GM19455 (cell line): ENCODE results near the gene INTS11.

ENCODE experiments used
- ATAC-seq: cut with Tn5 transposase; IDR thresholded peaks from one replicate; pipeline ENCODE4 v1.9.1; 2021; ENCODE audit not compliant: unreplicated experiment

The INTS11 gene

GRCh38 chr1:1345384-1345783 is 20.9 kb upstream of the INTS11 start:
- ATAC-seq: no peak

DNA sequence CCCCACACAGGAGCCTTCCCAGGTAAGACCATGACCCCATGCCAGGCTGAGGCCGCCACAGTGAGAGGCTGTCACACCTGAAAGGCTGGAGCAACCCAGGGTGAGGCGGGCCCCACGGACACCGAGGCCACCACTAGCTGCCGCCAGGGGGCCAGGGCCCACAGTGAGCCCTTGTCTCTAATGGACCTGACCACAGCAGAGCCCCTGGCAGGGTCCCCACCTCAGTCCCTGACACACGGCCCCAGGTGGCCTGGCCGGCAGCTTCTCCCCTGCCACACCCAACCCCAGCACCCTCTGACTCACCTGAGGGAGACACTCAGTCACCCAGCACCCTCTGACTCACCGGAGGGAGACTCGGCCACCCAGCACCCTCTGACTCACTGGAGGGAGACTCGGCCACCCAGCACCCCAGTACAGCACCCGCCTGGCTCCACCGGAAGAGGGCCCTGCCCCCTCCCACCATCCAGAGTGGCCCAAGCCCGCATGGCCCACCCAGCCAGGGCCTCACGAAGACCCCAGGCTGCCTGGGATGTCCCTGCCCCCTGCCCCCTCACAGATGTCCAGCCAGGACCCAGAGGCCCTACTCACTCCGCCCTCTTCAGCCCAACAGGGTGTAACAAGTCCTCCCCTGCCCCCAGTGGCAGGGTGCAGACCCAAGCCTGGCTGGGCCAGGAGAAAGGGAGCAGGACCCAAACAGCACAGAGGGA is 20.3 kb upstream of the INTS11 start:
- ATAC-seq: no peak

GRCh38 chr1:1343811-1344421 is 19.5 kb upstream of the INTS11 start:
- ATAC-seq: no peak

DNA sequence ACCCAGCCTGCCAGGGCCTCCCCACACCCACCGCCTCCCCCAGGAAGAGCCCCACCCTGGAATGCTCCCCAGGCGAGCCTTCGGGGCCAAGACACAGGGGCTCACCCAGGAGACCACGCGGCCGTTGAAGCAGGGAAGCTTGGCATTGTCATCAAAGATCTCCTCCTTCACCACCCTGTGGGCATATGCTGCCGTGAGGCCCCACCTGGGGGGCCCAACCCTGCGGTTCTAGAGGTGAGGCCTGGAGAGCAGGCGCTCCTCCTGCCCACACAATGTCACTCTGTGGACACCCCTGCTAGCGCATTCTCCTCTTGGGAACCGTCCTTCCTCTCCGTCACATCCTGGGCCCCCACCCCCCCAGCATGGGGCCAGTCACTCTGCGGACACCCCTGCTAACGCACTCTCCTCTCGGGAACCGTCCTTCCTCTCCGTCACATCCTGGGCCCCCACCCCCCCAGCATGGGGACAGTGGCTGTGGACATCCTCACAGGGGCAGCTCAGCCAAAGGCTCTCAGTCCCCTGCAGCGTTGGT is 18.2 kb upstream of the INTS11 start:
- ATAC-seq: no peak

DNA sequence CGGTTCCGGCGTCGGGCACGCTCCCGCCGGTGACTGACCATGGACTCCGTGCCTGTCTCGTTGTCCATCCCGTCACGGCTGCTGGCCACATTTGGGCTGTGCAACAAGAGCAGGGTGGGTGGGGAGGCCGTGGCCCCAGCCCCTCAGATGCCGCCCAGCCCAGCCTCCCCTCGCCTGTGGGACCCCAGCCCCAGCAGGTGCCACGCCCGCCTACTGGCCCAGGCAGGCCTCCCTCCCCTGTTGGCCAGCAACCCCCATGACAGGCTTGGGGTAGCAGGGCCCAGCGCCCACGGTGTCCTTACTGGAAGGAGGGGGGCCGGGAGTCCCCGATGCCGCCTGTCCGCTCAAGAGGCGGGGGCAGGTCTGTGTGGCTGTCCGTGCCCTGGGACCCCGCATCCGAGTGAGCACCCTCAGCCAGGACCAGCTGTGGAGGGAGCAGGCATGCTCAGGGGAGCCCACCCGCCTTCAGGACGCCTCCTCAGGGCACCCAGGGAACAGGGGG is 17.7 kb upstream of the INTS11 start:
- ATAC-seq: no peak

DNA sequence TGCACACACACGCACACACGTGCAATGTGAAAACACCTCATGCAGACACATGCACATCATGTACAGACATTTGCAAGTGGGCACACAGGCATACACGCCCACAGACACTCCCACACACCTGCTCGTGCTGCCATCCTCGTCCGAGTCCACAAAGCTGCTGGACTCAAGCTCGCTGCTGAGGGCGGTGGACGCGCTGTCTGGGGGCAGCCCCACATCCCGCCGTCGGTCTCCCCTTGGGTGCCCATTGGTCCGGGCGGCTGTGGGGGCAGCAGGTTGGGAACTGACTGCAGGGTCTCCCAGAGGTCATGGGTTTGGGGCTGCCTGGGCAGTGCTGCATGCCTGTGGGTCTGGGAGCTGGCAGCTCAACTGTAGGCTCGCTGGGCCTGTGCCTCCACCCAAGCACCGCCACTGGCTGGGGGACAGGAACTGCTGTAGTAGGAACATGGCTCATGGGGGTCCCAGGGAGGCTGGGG is 17.1 kb upstream of the INTS11 start:
- no peak for ATAC-seq

- ATAC-seq: no peak
Observed at GRCh38 chr1:1340791-1341548, 16.5 kb upstream of the INTS11 start.

GRCh38 chr1:1340185-1340584 is 15.7 kb upstream of the INTS11 start:
- no peak for ATAC-seq

- no peak for ATAC-seq
Observed at GRCh38 chr1:1338278-1338677, 13.8 kb upstream of the INTS11 start.

GRCh38 chr1:1337793-1338147 is 13.3 kb upstream of the INTS11 start:
- ATAC-seq: no peak

DNA sequence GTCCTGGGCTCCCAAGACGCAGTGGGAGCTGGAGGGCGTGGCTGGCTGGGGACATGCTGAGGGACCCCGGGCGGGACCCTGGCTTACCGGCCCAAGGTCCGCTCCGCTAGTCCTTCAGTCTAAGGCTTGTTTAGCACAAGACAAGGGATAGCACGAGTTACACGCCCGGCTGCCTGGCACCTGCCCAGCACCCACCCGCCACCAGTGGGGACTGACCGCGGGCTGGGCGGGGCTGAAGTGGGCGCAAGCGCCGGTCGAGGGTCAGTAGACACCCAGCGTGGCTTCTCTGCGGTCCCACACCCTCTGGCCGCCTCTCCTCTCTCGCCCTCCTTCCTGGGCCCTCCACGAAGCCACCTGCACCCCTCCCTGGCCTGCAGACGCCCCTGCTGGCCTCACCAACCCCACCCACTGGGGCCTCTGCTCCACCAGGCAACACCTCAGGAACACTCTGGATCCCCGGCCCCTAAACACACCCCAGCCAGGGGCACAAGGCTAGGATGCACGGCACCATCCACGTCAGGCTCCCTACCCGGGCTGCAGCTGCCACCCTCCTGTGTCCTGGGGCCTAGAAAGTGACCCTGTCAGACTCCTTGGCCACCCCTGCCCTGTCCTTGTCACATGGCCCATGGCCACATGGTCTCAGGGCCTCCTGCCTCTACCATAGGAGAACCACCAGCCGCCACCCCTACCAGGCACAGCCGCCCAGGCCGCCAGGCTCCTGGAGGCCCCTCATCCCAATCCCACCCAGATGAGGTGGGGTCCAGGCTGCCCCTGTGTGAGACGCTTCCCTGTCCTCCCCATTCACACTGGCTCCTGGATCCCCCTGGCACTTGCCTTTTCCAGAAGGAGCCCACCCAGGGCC is 12.7 kb upstream of the INTS11 start:
- no peak for ATAC-seq

DNA sequence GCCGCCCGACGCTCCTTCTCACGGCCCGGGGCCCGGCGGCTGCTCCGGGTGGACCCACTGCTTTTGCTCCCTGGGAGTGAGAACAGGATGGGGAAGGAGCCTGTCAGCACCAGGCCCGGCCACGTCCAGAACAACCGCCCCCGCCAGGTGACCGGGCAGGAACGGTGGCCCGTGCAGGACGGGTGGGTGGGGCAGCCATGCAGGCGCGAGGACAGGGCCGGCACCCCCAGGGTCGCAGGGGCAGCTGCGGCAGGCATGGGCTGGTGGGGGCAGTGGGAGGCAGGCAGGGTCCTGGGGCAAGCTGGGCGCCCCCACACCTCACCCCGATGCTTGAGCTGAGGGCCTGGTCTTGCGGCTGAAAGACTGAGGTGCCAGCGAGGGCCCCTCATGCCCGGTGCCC is 12.0 kb upstream of the INTS11 start:
- ATAC-seq: no peak

GRCh38 chr1:1335792-1336248 is 11.4 kb upstream of the INTS11 start:
- ATAC-seq: no peak

DNA sequence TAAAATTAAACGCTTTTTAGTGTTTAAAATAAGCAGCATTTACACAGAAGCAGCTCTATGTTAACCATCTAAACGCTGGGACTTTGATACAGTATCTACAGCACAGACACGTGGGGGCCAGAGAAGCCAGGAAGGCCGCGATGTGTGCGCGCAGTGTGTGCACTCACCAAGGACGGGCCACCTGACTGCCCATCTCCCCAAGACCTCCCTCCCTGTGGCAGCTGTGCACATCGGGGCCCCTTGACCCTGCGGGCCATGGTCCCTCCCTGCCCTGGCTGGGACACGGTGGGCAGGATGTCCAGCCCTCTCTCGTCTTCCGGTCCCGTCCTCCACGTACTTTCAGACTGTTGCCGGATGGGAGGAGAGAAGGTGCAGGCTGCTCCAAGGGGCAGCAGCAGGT is 10.8 kb upstream of the INTS11 start:
- ATAC-seq: no peak

- no peak for ATAC-seq
Observed at GRCh38 chr1:1334835-1335234, 10.4 kb upstream of the INTS11 start.

- ATAC-seq: no peak
Observed at GRCh38 chr1:1333551-1334241, 9.2 kb upstream of the INTS11 start.

DNA sequence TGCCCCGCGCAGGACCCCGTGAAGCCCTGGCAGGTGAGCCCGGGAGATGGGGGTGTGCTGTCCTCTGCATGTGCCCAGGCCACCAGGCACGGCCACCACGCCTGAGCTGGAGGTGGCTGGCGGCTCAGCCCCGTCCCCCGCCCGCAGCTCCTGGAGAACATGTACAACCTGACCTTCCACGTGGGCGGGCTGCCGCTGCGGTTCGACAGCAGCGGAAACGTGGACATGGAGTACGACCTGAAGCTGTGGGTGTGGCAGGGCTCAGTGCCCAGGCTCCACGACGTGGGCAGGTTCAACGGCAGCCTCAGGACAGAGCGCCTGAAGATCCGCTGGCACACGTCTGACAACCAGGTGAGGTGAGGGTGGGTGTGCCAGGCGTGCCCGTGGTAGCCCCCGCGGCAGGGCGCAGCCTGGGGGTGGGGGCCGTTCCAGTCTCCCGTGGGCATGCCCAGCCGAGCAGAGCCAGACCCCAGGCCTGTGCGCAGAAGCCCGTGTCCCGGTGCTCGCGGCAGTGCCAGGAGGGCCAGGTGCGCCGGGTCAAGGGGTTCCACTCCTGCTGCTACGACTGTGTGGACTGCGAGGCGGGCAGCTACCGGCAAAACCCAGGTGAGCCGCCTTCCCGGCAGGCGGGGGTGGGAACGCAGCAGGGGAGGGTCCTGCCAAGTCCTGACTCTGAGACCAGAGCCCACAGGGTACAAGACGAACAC is 8.5 kb upstream of the INTS11 start:
- ATAC-seq: no peak

- no peak for ATAC-seq
Observed at GRCh38 chr1:1332031-1332755, 7.7 kb upstream of the INTS11 start.
